Measurements from ENCODE around the gene ATXN3L.
A peak's percentile ranks its signal among the peaks of the same experiment; 100 is the strongest.
"Not testable (repeated sequence)": the region's sequence is repeated elsewhere in the genome, so short reads cannot be mapped to it uniquely, and the experiment has no call there.

ATXN3L gene

DNA sequence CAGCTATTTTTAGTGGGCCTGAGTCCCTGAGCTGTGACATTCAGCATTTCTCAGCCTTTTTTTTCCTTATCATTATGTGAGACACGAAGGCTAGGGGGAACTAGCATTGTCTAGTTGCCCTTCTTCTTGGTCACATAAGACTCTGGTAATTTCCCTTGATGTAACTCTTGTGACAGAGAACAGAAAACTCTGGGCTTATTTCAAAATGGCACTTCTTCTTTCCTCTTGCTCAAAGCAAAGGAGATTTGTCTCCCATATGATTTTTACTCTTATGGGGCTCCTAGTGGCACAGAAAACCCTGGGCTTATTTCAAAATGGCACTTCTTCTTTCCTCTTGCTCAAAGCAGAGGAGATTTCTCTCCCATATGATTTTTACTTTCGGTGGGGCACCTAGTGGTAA lies 14.7 kb downstream of the ATXN3L start:
- DNase-seq (ENCODE audit: low read depth) = no peak

- no peak for DNase-seq (ENCODE audit: low read depth)
Observed at GRCh38 chrX:13304052-13304451, 15.8 kb downstream of the ATXN3L start.

GRCh38 chrX:13303248-13303647 lies 16.6 kb downstream of the ATXN3L start:
- DNase-seq (ENCODE audit: low read depth) = not testable (repeated sequence)

DNA sequence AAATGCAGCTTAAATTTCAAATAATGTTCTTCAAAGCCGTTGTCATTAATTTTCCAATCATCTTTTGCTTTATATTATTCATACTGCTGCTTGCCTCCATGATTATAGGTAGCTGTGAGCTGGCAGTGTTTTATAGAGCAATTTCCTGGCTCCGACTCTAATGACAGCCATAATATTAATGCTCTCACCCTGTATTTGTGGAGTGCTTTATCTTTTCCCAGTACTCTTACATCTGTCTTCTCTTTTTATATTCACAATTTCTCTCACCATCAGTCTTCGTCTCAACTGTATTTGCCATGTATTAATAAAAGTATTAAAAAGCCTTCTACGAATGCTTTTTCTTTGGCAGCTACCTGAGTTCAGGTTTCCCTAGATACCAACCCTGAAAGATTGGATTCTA lies 21.0 kb downstream of the ATXN3L start:
- DNase-seq (ENCODE audit: low read depth) = no peak

- no peak for DNase-seq (ENCODE audit: low read depth)
Observed at GRCh38 chrX:13295841-13296240, 24.0 kb downstream of the ATXN3L start.

GRCh38 chrX:13293700-13294099 lies 26.2 kb downstream of the ATXN3L start:
- DNase-seq (ENCODE audit: low read depth) = no peak

DNA sequence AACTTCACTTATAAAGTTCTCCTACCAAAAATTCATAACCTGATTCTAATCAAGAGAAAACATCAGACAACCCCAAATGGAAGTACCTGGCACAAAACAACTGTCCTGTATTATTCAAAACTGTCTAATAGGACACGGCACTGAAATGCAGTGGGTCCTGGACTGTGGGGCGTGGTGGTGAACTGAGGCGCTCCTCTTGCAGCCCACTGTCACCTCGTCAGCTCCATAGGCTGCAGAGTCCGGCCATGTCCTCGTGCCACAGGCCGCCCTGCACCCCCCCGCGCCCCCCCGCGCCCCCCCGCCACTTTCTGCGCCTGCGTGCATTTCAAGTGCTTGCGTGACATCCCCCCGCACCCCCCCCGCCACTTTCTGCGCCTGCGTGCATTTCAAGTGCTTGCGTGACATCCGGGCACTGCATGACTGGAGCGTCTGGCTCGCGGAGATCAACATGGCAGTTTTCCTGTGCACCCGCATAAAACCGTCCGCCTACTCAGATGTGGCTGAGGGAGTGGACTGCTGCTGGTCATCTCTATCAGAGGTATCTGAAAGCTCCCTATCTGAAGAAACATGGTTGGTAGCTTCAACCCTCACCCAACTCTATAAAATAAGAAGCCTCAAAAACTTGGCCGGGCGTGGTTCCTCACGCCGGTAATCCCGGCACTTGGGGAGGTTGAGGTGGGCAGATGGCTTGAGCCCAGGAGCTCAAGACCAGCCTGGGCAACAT lies 28.8 kb downstream of the ATXN3L start:
- no peak for DNase-seq (ENCODE audit: low read depth)

- no peak for DNase-seq (ENCODE audit: low read depth)
Observed at GRCh38 chrX:13288671-13289070, 31.2 kb downstream of the ATXN3L start.

DNA sequence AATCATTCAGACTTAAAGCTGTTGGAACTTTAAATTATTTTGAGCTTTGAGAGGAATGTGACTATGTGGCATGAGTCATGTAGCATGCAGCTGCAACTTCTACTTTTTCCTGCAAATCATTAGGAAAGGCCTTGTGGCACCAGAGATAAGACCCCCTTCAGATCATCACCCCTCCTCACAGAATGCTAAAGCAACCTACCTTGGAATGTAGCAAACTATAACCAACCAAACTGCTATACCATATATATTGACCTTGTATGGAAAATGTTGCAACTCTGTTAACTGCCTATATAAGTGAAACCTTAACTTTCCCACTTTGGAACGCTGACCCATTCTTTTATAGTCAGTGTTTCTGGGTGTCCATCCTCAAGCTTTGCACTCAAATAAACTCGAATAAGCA lies 32.0 kb downstream of the ATXN3L start:
- DNase-seq (ENCODE audit: low read depth) = no peak

DNA sequence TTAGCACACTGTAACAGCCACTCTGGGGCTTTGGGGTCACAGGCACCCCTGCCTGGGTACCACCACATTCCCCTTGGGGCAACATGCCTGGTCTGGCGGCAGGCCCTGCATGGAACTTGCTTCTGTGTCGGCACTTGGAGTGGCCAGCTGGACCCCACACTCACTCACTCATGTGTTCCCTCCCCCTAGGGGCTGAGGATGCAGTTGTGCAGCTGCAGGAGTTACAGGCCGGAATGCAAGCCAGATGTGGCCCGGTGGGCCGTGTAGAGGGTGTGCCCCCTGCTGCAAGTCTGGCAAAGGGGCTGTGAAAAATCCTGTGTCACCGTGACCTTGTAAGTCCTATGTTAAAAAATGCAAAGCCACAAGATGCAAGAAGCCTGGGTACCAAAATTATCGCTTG lies 34.2 kb downstream of the ATXN3L start:
- no peak for DNase-seq (ENCODE audit: low read depth)

DNA sequence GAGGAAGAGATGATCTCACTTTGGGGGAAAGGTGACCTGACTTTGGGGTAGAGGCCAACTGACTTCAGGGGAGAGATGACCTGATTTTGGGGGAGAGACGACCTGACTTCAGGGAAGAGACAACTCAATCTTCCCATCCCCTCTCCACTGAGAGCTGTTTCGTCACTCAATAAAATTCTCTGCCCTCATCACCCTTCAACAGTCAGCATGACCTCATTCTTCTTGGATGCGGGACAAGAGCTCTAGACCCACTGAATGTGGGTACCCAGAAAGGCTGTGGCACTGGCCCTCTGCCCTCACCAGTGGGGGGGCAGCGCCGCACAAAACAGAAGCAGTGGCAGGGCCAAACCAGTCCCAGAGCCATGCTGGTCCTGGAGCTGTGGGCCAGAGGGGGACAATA lies 34.6 kb downstream of the ATXN3L start:
- DNase-seq (ENCODE audit: low read depth) = no peak

GRCh38 chrX:13284570-13284969 lies 35.3 kb downstream of the ATXN3L start:
- no peak for DNase-seq (ENCODE audit: low read depth)

GRCh38 chrX:13283950-13284546 lies 35.8 kb downstream of the ATXN3L start:
- no peak for DNase-seq (ENCODE audit: low read depth)

GRCh38 chrX:13283512-13283911 lies 36.3 kb downstream of the ATXN3L start:
- peak; percentile 25 for DNase-seq (ENCODE audit: low read depth)

DNA sequence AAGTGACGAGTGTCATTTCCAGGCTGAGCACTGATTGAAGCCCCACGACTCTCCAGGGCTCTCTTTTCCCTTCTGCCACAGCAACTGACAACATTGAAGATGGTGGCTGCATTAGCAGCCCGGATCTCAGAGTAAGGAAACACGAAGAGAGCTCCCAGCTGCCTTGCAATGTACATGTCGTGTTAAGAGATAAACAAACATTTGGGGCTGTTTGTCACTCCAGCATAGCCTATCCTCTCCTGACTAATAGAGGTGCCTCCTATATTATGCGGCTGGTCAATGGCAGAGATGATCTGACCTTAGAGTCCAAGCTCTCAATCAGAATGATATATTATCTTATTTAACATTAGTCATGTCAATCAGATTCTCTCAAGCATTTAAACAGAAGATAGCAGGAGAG lies 38.6 kb downstream of the ATXN3L start:
- no peak for DNase-seq (ENCODE audit: low read depth)

- DNase-seq (ENCODE audit: low read depth) = no peak
Observed at GRCh38 chrX:13279279-13280018, 40.4 kb downstream of the ATXN3L start.

DNA sequence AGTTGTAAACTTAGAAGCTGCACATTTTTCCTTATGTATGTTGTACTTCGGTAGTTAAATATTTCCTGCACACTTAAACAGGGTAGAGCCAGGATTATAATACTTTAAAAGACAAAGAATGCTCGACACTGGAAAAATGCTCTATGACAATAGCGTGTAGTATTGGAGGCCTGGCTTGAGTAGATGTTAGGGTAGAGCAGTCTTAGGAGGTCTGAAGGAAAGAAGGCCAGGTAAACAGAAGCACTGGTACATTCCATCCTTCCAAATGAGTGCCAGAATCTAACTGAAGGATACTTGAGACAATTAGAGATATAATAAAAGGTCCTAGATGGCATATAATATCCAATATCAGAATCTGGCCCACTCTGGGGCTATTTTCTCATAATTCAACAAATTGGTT lies 42.3 kb downstream of the ATXN3L start:
- no peak for DNase-seq (ENCODE audit: low read depth)

GRCh38 chrX:13276991-13277390 lies 42.9 kb downstream of the ATXN3L start:
- no peak for DNase-seq (ENCODE audit: low read depth)

DNA sequence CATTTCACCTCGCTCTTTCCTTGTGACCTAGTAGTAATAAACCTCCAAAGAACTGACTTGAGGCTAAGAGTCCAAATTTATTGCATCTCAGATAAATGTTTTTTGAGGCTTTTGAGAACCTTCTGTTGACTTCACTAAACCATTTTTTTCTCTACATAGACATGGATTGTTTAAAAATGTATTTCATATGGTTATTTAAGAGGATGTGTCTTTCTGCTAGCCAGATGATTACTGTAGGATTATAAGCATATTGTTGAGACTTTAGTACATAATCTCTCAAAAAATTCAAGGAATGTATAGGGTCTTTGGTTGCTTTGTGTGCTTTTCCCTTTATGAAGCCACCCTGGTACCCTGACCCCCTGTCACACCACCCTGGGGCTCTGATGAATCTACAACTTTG lies 44.8 kb downstream of the ATXN3L start:
- no peak for DNase-seq (ENCODE audit: low read depth)

DNA sequence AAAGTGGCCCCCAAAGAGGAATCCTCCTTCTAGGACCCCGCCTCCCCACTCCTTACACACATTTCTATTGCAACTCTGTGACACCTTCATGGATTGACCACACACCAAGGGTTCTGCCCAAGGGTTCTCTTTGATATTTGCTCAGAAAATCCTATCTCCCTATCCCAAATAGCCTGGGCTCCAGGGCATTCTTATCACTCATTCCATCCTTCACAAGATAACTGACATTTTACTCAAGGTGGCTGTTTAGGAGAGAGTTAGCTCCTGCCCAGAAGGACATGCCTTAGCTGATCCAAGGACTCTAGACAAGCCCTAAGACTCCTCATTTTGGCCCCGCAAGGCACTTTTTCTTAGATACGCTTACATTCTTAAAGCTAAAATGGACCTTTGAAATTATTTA lies 47.4 kb downstream of the ATXN3L start:
- DNase-seq (ENCODE audit: low read depth) = no peak

DNA sequence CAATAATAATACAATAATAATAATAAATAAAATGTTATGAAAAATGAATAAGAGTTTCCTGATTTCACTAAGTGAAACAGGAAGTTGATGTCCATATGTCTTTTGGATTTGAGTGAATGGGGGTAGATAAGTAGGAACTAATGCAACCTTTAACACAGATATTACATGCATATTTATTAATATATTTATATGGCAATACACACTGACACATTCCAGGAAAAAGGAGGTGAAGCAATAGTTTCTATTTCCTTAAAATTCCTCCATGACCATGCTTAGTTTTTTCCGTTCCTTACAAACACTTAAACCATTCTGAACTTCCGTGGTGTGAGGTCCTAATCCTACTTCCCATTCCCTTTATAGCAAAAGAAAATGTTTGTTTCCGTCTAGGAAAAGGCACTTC lies 48.3 kb downstream of the ATXN3L start:
- DNase-seq (ENCODE audit: low read depth) = no peak

GRCh38 chrX:13270360-13270759 lies 49.5 kb downstream of the ATXN3L start:
- DNase-seq (ENCODE audit: low read depth) = no peak

- no peak for DNase-seq (ENCODE audit: low read depth)
Observed at GRCh38 chrX:13268874-13269273, 51.0 kb downstream of the ATXN3L start.

All from CMK (cell line).